ENCODE measurements around the gene KAZN.

Gene KAZN

GRCh38 chr1:14921057-14921456 lies 322.6 kb downstream of the KAZN start:
- Histone ChIP-seq H3K4me3 (ENCODE audit: low read depth, low read length, poor library complexity, severe bottlenecking) (no peak overlapping the region), H3K4me2 (ENCODE audit: low read length) (no peak overlapping the region), H2AFZ (ENCODE audit: low read length) (no peak overlapping the region), H4K20me1 (ENCODE audit: insufficient read depth, low read length) (no peaks in the 10 kb centered on the region), H3K9ac (ENCODE audit: low read length) (no peak overlapping the region), H3F3A (ENCODE audit: insufficient read depth, low read length) (no peaks in the 10 kb centered on the region), H3K36me3 (ENCODE audit: insufficient read depth, low read length) (no peaks in the 10 kb centered on the region), H3K27ac (ENCODE audit: low read depth, low read length, poor library complexity, severe bottlenecking) (no peak overlapping the region), H3K9me3 (ENCODE audit: low read length) (no peaks in the 10 kb centered on the region), H3K9me2 (ENCODE audit: low read depth, low read length) (no peaks in the 10 kb centered on the region), H3K4me1 (ENCODE audit: insufficient read depth, low read length, severe bottlenecking) (no peaks in the 10 kb centered on the region), H3K79me2 (ENCODE audit: insufficient read depth, low read length) (no peaks in the 10 kb centered on the region), H3K27me3 (ENCODE audit: insufficient read depth, low read length) (peaks cover 4% of the 10 kb centered on the region; the same call in 1 of the 2 replicates)
- TF ChIP-seq CTCF (IDR thresholded peaks at IDR 0.05; ENCODE audit: low read length) (no peak), EZH2 (IDR thresholded peaks at IDR 0.05; ENCODE audit: borderline replicate concordance, low read length) (no peak)

- Histone ChIP-seq H3K9ac (ENCODE audit: low read length) (no peak overlapping the region), H3K4me1 (ENCODE audit: insufficient read depth, low read length, severe bottlenecking) (no peaks in the 10 kb centered on the region)
Observed at GRCh38 chr1:14922942-14923726, 324.6 kb downstream of the KAZN start.

GRCh38 chr1:14923727-14924452 lies 325.4 kb downstream of the KAZN start:
- Histone ChIP-seq H3K9ac (ENCODE audit: low read length) (no peak overlapping the region), H3K36me3 (ENCODE audit: insufficient read depth, low read length) (no peaks in the 10 kb centered on the region), H3K9me3 (ENCODE audit: low read length) (no peaks in the 10 kb centered on the region), H3K4me1 (ENCODE audit: insufficient read depth, low read length, severe bottlenecking) (no peaks in the 10 kb centered on the region), H3K4me2 (ENCODE audit: low read length) (no peak overlapping the region), H3K79me2 (ENCODE audit: insufficient read depth, low read length) (no peaks in the 10 kb centered on the region), H3K27ac (ENCODE audit: low read depth, low read length, poor library complexity, severe bottlenecking) (no peak overlapping the region), H3F3A (ENCODE audit: insufficient read depth, low read length) (no peaks in the 10 kb centered on the region), H3K4me3 (ENCODE audit: low read depth, low read length, poor library complexity, severe bottlenecking) (no peak overlapping the region), H2AFZ (ENCODE audit: low read length) (no peak overlapping the region), H3K9me2 (ENCODE audit: low read depth, low read length) (no peaks in the 10 kb centered on the region), H4K20me1 (ENCODE audit: insufficient read depth, low read length) (no peaks in the 10 kb centered on the region), H3K27me3 (ENCODE audit: insufficient read depth, low read length) (no peaks in the 10 kb centered on the region)
- TF ChIP-seq CTCF (IDR thresholded peaks at IDR 0.05; ENCODE audit: low read length) (no peak), EZH2 (IDR thresholded peaks at IDR 0.05; ENCODE audit: borderline replicate concordance, low read length) (no peak)

More at GRCh38 chr1:14922942-14923726, 324.6 kb downstream of the KAZN start:
- Histone ChIP-seq H3K27me3 (ENCODE audit: insufficient read depth, low read length) (no peaks in the 10 kb centered on the region), H3K4me3 (ENCODE audit: low read depth, low read length, poor library complexity, severe bottlenecking) (no peak overlapping the region), H3K36me3 (ENCODE audit: insufficient read depth, low read length) (no peaks in the 10 kb centered on the region), H4K20me1 (ENCODE audit: insufficient read depth, low read length) (no peaks in the 10 kb centered on the region), H3K9me3 (ENCODE audit: low read length) (no peaks in the 10 kb centered on the region), H3K9me2 (ENCODE audit: low read depth, low read length) (no peaks in the 10 kb centered on the region), H3F3A (ENCODE audit: insufficient read depth, low read length) (no peaks in the 10 kb centered on the region), H3K27ac (ENCODE audit: low read depth, low read length, poor library complexity, severe bottlenecking) (no peak overlapping the region), H2AFZ (ENCODE audit: low read length) (no peak overlapping the region), H3K4me2 (ENCODE audit: low read length) (no peak overlapping the region), H3K79me2 (ENCODE audit: insufficient read depth, low read length) (no peaks in the 10 kb centered on the region)
- TF ChIP-seq EZH2 (IDR thresholded peaks at IDR 0.05; ENCODE audit: borderline replicate concordance, low read length): no peak
- no peak for TF ChIP-seq CTCF (IDR thresholded peaks at IDR 0.05; ENCODE audit: low read length)
